Thymus (tissue), 11 donors: ENCODE measurements around the gene E2F7. TPM values are rescaled to one million over a fixed set of nuclear protein-coding genes. Genes with fewer than 3 reads are reported as not detected.

ENCODE experiments used
- DNase-seq, 9 donors: peaks; one replicate each; pipeline ENCODE4 v3.0.0-alpha.2; 2013; ENCODE audit warnings: low spot score in 9 of 9, low read depth in 6 of 9, missing footprints in 1 of 9
- H3K27ac ChIP-seq, 2 donors: one replicate each; pipeline ENCODE4 v1.5.1; 2013; ENCODE audit warnings: control low read depth in 1 of 2, low read depth in 1 of 2, low read length in 1 of 2, mild to moderate bottlenecking in 1 of 2, moderate library complexity in 1 of 2
- H3K27me3 ChIP-seq, 2 donors: one replicate each; pipeline ENCODE4 v1.5.1; 2013; ENCODE audit warnings: low read length in 1 of 2; ENCODE audit not compliant: control insufficient read depth in 2 of 2, insufficient read depth in 1 of 2
- H3K36me3 ChIP-seq, 2 donors: one replicate each; pipeline ENCODE4 v1.5.1; 2013; ENCODE audit warnings: low read length in 1 of 2, mild to moderate bottlenecking in 1 of 2, moderate library complexity in 1 of 2; ENCODE audit not compliant: control insufficient read depth in 2 of 2, insufficient read depth in 2 of 2
- H3K4me1 ChIP-seq, 2 donors: one replicate each; pipeline ENCODE4 v1.5.1; 2013; ENCODE audit warnings: low read length in 2 of 2; ENCODE audit not compliant: control insufficient read depth in 2 of 2, insufficient read depth in 2 of 2
- H3K4me3 ChIP-seq, 2 donors: one replicate each; pipeline ENCODE4 v1.5.1; 2013; ENCODE audit warnings: low read length in 2 of 2, control low read depth in 1 of 2, mild to moderate bottlenecking in 1 of 2
- H3K9me3 ChIP-seq, 2 donors: one replicate each; pipeline ENCODE4 v1.5.1; 2013; ENCODE audit warnings: low read length in 1 of 2, mild to moderate bottlenecking in 1 of 2; ENCODE audit not compliant: control insufficient read depth in 2 of 2, insufficient read depth in 1 of 2
- WGBS: extraction: QIAGEN DNeasy Blood & Tissue Kit; methylation state at CpG from one replicate; pipeline ENCODE4 v1.1.7; 2013; 5-methylcytosine and 5-hydroxymethylcytosine counted together
- polyA plus RNA-seq: library from polyadenylated mRNA; stranded (reverse); fragments of 200-250 nt; gene quantifications from one replicate; pipeline ENCODE4 v1.2.3, GENCODE V29; 2013
- total RNA-seq: library from RNA; stranded (reverse); fragments of 120-200 nt; gene quantifications from one replicate; pipeline ENCODE4 v1.2.4, GENCODE V29; 2013
- donor health status: healthy.

Gene E2F7
- total and polyA plus RNA-seq, 2 donors = 0.80 to 4.4 TPM

GRCh38 chr12:77013091-77013490, 52.3 kb downstream of the E2F7 start:
- Histone ChIP-seq H3K4me1 (no peaks in the 10 kb centered on the region), H3K27ac (no peak overlapping the region), H3K4me3 (no peak overlapping the region), H3K27me3 (no peaks in the 10 kb centered on the region), H3K9me3 (no peaks in the 10 kb centered on the region), H3K36me3 (no peaks in the 10 kb centered on the region)
- no peak for DNase-seq
- 84% methylated on average over 1 of the region's 1 CpG for WGBS

- no peaks in the 10 kb centered on the region for H3K27me3 ChIP-seq
- DNase-seq = peak; percentile 45 to 87 (median 66)
- WGBS = 12% methylated on average over 9 of the region's 9 CpGs
- no peak overlapping the region for H3K27ac ChIP-seq
- no peaks in the 10 kb centered on the region for H3K4me1 ChIP-seq
- H3K36me3 ChIP-seq = no peaks in the 10 kb centered on the region
- H3K9me3 ChIP-seq = no peaks in the 10 kb centered on the region
- no peak overlapping the region for H3K4me3 ChIP-seq
Observed at GRCh38 chr12:77010691-77011548, 54.4 kb downstream of the E2F7 start.

- Histone ChIP-seq H3K4me3 (no peak overlapping the region), H3K4me1 (no peaks in the 10 kb centered on the region), H3K36me3 (no peaks in the 10 kb centered on the region), H3K9me3 (no peaks in the 10 kb centered on the region), H3K27me3 (no peaks in the 10 kb centered on the region), H3K27ac (no peak overlapping the region)
- no peak for DNase-seq
- WGBS = 93% methylated on average over 5 of the region's 5 CpGs
Observed at GRCh38 chr12:77007476-77007875, 57.9 kb downstream of the E2F7 start.

GRCh38 chr12:77005611-77006098, 59.7 kb downstream of the E2F7 start:
- Histone ChIP-seq H3K27ac (no peak overlapping the region), H3K27me3 (no peaks in the 10 kb centered on the region), H3K4me1 (no peaks in the 10 kb centered on the region), H3K36me3 (no peaks in the 10 kb centered on the region), H3K9me3 (no peaks in the 10 kb centered on the region), H3K4me3 (no peak overlapping the region)
- no peak for DNase-seq
- WGBS = 99% methylated on average over 1 of the region's 1 CpG

GRCh38 chr12:77003914-77004313, 61.5 kb downstream of the E2F7 start:
- Histone ChIP-seq H3K4me3 (no peak overlapping the region), H3K27me3 (no peaks in the 10 kb centered on the region), H3K27ac (no peak overlapping the region), H3K9me3 (no peaks in the 10 kb centered on the region), H3K36me3 (no peaks in the 10 kb centered on the region), H3K4me1 (no peaks in the 10 kb centered on the region)
- 97% methylated on average over 2 of the region's 2 CpGs for WGBS
- no peak for DNase-seq

GRCh38 chr12:77003246-77003645, 62.1 kb downstream of the E2F7 start:
- WGBS = 5% methylated on average over 2 of the region's 2 CpGs
- Histone ChIP-seq H3K4me1 (no peaks in the 10 kb centered on the region), H3K27me3 (no peaks in the 10 kb centered on the region), H3K36me3 (no peaks in the 10 kb centered on the region), H3K27ac (no peak overlapping the region), H3K4me3 (no peak overlapping the region), H3K9me3 (no peaks in the 10 kb centered on the region)
- DNase-seq = no peak

GRCh38 chr12:77002382-77002781, 63.0 kb downstream of the E2F7 start:
- Histone ChIP-seq H3K4me3 (no peak overlapping the region), H3K4me1 (no peaks in the 10 kb centered on the region), H3K36me3 (no peaks in the 10 kb centered on the region), H3K27ac (no peak overlapping the region), H3K9me3 (no peaks in the 10 kb centered on the region), H3K27me3 (no peaks in the 10 kb centered on the region)
- 98% methylated on average over 3 of the region's 3 CpGs for WGBS
- no peak for DNase-seq

- H3K4me1 ChIP-seq = no peaks in the 10 kb centered on the region
- no peak overlapping the region for H3K4me3 ChIP-seq
- H3K9me3 ChIP-seq = no peaks in the 10 kb centered on the region
- DNase-seq = no peak
- WGBS = 98% methylated on average over 18 of the region's 18 CpGs
- no peak overlapping the region for H3K27ac ChIP-seq
- no peaks in the 10 kb centered on the region for H3K36me3 ChIP-seq
- H3K27me3 ChIP-seq = no peaks in the 10 kb centered on the region
Observed at GRCh38 chr12:77001276-77001675, 64.1 kb downstream of the E2F7 start.

GRCh38 chr12:76998908-76999556, 66.3 kb downstream of the E2F7 start:
- Histone ChIP-seq H3K36me3 (no peaks in the 10 kb centered on the region), H3K4me3 (no peak overlapping the region), H3K27ac (no peak overlapping the region), H3K4me1 (no peaks in the 10 kb centered on the region), H3K9me3 (no peaks in the 10 kb centered on the region), H3K27me3 (no peaks in the 10 kb centered on the region)
- no peak for DNase-seq
- WGBS = 99% methylated on average over 2 of the region's 2 CpGs
